IMR-90 (cell line): ENCODE data around the gene PLAC9. TPM values are rescaled to one million over a fixed set of nuclear protein-coding genes. Genes with fewer than 3 reads are reported as not detected.
A peak's percentile ranks its signal among the peaks of the same experiment; 100 is the strongest.

Experiments used
- ATAC-seq: fragments of 200-7000 bp; cut with Tn5 transposase; 2 replicates; pipeline ENCODE4 v1.9.1; 2020; ENCODE audit warnings: low read depth, mild to moderate bottlenecking, moderate library complexity
- BruUV-seq: library from RNA; stranded (reverse); fragments of 400-500 nt; replicated peaks from 2 replicates; lab custom pipeline; 2021; lab: Mats Ljungman, UMichigan
- CTCF ChIA-PET: fragments of 300-600 bp; formaldehyde crosslinking; extraction: SDS; loops from one replicate; lab custom pipeline; 2021; ENCODE audit warnings: antibody characterized with exemption; lab: Yijun Ruan, JAX
- POLR2A ChIA-PET: fragments of 300-600 bp; sonication (Branson Sonifier 250); formaldehyde crosslinking; loops from one replicate; lab custom pipeline; 2022; ENCODE audit warnings: antibody characterized with exemption; ENCODE audit not compliant: unreplicated experiment; lab: Charles Lee
- DNase-seq: peaks from one replicate; pipeline ENCODE4 v3.0.0; 2013
- H2AFZ ChIP-seq: replicated peaks from 2 replicates; pipeline ENCODE3; 2013; ENCODE audit warnings: low read length, mild to moderate bottlenecking; ENCODE audit not compliant: poor library complexity
- H2AK5ac ChIP-seq: 2 replicates; pipeline ENCODE4 v1.6.1; 2013; ENCODE audit warnings: low read depth, low read length, inconsistent platforms
- H2AK9ac ChIP-seq: replicated peaks from 2 replicates; pipeline ENCODE3; 2013; ENCODE audit warnings: mild to moderate bottlenecking, low read depth, low read length, moderate library complexity; ENCODE audit not compliant: poor library complexity
- H2BK120ac ChIP-seq: 2 replicates; pipeline ENCODE4 v1.6.1; 2013; ENCODE audit warnings: low read depth, low read length, inconsistent platforms
- H2BK15ac ChIP-seq: 3 replicates; pipeline ENCODE4 v1.6.1; 2013; ENCODE audit warnings: low read depth, low read length, inconsistent platforms
- H2BK20ac ChIP-seq: 2 replicates; pipeline ENCODE4 v1.6.1; 2013; ENCODE audit warnings: low read depth, mild to moderate bottlenecking, inconsistent platforms, low read length, moderate library complexity
- H2BK5ac ChIP-seq: 2 replicates; pipeline ENCODE4 v1.6.1; 2013; ENCODE audit warnings: mild to moderate bottlenecking, low read depth, low read length, inconsistent platforms; ENCODE audit not compliant: poor library complexity, severe bottlenecking
- H3K14ac ChIP-seq: replicated peaks from 2 replicates; pipeline ENCODE4 v1.6.1; 2013; ENCODE audit warnings: low read depth, low read length, inconsistent platforms
- H3K18ac ChIP-seq: 2 replicates; pipeline ENCODE4 v1.6.1; 2013; ENCODE audit warnings: low read depth, low read length, control low read depth
- H3K23ac ChIP-seq: 2 replicates; pipeline ENCODE4 v1.6.1; 2013; ENCODE audit warnings: low read depth, low read length, inconsistent platforms
- H3K27ac ChIP-seq: 2 replicates; pipeline ENCODE4 v1.5.1; 2013; ENCODE audit warnings: mild to moderate bottlenecking, control low read depth, low read length; ENCODE audit not compliant: insufficient read depth
- H3K27me3 ChIP-seq: 2 replicates; pipeline ENCODE4 v1.6.1; 2013; ENCODE audit warnings: low read length; ENCODE audit not compliant: control insufficient read depth, insufficient read depth
- H3K36me3 ChIP-seq: 2 replicates; pipeline ENCODE4 v1.6.1; 2013; ENCODE audit warnings: low read length, mixed read lengths; ENCODE audit not compliant: control insufficient read depth, insufficient read depth
- H3K4ac ChIP-seq: 2 replicates; pipeline ENCODE4 v1.6.1; 2013; ENCODE audit warnings: low read depth, low read length, inconsistent platforms
- H3K4me1 ChIP-seq: 2 replicates; pipeline ENCODE4 v1.6.1; 2013; ENCODE audit warnings: low read length, mixed read lengths; ENCODE audit not compliant: control insufficient read depth, insufficient read depth
- H3K4me2 ChIP-seq: 2 replicates; pipeline ENCODE4 v1.6.1; 2013; ENCODE audit warnings: low read depth, mild to moderate bottlenecking, control low read depth, low read length, moderate library complexity
- H3K4me3 ChIP-seq: 2 replicates; pipeline ENCODE4 v1.5.1; 2013; ENCODE audit warnings: low read depth, mild to moderate bottlenecking, control low read depth, low read length, moderate library complexity; ENCODE audit not compliant: insufficient read depth
- H3K56ac ChIP-seq: 2 replicates; pipeline ENCODE4 v1.6.1; 2013; ENCODE audit warnings: low read length, inconsistent platforms; ENCODE audit not compliant: insufficient read depth; ENCODE audit errors: extremely low read depth
- H3K79me1 ChIP-seq, 2 experiments: 2 replicates each; pipeline ENCODE4 v1.6.1; 2013; ENCODE audit warnings: low read length in 2 of 2, inconsistent platforms in 1 of 2, low read depth in 1 of 2
- H3K9ac ChIP-seq: 2 replicates; pipeline ENCODE4 v1.6.1; 2013; ENCODE audit warnings: low read depth, low read length, control low read depth
- H3K9me1 ChIP-seq: 2 replicates; pipeline ENCODE4 v1.6.1; 2013; ENCODE audit warnings: low read length, inconsistent platforms; ENCODE audit not compliant: insufficient read depth
- H3K9me3 ChIP-seq: 2 replicates; pipeline ENCODE4 v1.6.1; 2013; ENCODE audit warnings: low read length; ENCODE audit not compliant: control insufficient read depth, insufficient read depth
- H4K20me1 ChIP-seq: 2 replicates; pipeline ENCODE4 v1.6.1; 2013; ENCODE audit warnings: low read length, inconsistent platforms; ENCODE audit not compliant: insufficient read depth
- H4K5ac ChIP-seq: 2 replicates; pipeline ENCODE4 v1.6.1; 2013; ENCODE audit warnings: mild to moderate bottlenecking, low read depth, low read length, control low read depth
- H4K8ac ChIP-seq, 2 experiments: 2 replicates each; pipeline ENCODE4 v1.6.1; 2013; ENCODE audit warnings: low read depth in 2 of 2, low read length in 2 of 2, control low read depth in 1 of 2, inconsistent platforms in 1 of 2
- H4K91ac ChIP-seq: 2 replicates; pipeline ENCODE4 v1.6.1; 2013; ENCODE audit warnings: low read depth, low read length, inconsistent platforms; ENCODE audit not compliant: insufficient read depth
- BHLHE40 ChIP-seq: fragments of 150-350 bp; IDR thresholded peaks from 2 replicates; pipeline ENCODE4 v1.6.1; 2016; ENCODE audit warnings: mild to moderate bottlenecking, low read depth, low read length
- CEBPB ChIP-seq: IDR thresholded peaks from 2 replicates; pipeline ENCODE4 v1.6.1; 2012; ENCODE audit warnings: low read depth, low read length, improper control_type of control experiment
- CHD1 ChIP-seq: IDR thresholded peaks from 2 replicates; pipeline ENCODE4 v1.6.1; 2012; ENCODE audit warnings: low read depth, low read length, improper control_type of control experiment
- FOS ChIP-seq: fragments of 150-350 bp; IDR thresholded peaks from 2 replicates; pipeline ENCODE4 v1.6.1; 2016; ENCODE audit warnings: low read depth, low read length
- MAZ ChIP-seq: IDR thresholded peaks from 2 replicates; pipeline ENCODE4 v1.6.1; 2012; ENCODE audit warnings: low read depth, mild to moderate bottlenecking, low read length, improper control_type of control experiment, moderate library complexity, borderline replicate concordance
- MXI1 ChIP-seq: IDR thresholded peaks from 2 replicates; pipeline ENCODE4 v1.6.1; 2012; ENCODE audit warnings: low read depth, mild to moderate bottlenecking, low read length, moderate library complexity, borderline replicate concordance
- NFE2L2 ChIP-seq: fragments of 150-350 bp; IDR thresholded peaks from 2 replicates; pipeline ENCODE4 v1.6.1; 2016; ENCODE audit warnings: low read depth, mild to moderate bottlenecking, low read length
- POLR2A ChIP-seq: IDR thresholded peaks from 2 replicates; pipeline ENCODE4 v1.6.1; 2012; ENCODE audit warnings: mild to moderate bottlenecking, low read depth, low read length
- RAD21 ChIP-seq: IDR thresholded peaks from 2 replicates; pipeline ENCODE4 v1.6.1; 2012; ENCODE audit warnings: low read length, improper control_type of control experiment
- RCOR1 ChIP-seq: IDR thresholded peaks from 2 replicates; pipeline ENCODE4 v1.6.1; 2012; ENCODE audit warnings: mild to moderate bottlenecking, low read length, improper control_type of control experiment; ENCODE audit not compliant: insufficient replicate concordance
- RFX5 ChIP-seq: IDR thresholded peaks from 2 replicates; pipeline ENCODE4 v1.8.0; 2012; ENCODE audit warnings: low read depth, mild to moderate bottlenecking, low read length, moderate library complexity
- SMC3 ChIP-seq: fragments of 150-350 bp; IDR thresholded peaks from 2 replicates; pipeline ENCODE4 v1.6.1; 2016; ENCODE audit warnings: low read depth, mild to moderate bottlenecking, antibody characterized with exemption, low read length, moderate library complexity
- WGBS, 2 experiments: methylation state at CpG; one replicate each; pipeline versions ENCODE4 v1.1.5 to v1.1.7; 2013; ENCODE audit warnings: missing lambda C conversion rate in 2 of 2; ENCODE audit not compliant: insufficient read length in 1 of 2; ENCODE audit errors: extremely low coverage in 2 of 2; 5-methylcytosine and 5-hydroxymethylcytosine counted together
- dilution Hi-C: fragments of 300-500 bp; cut with HindIII; formaldehyde crosslinking; loops from one replicate; pipeline ENCODE4 v1.14.3; 2018; ENCODE audit warnings: low sequenced_read_pairs; ENCODE audit not compliant: unreplicated experiment
- in situ Hi-C: fragments of 300-500 bp; cut with MboI; formaldehyde crosslinking; loops from 3 replicates; pipeline ENCODE4 v1.14.3; 2019; ENCODE audit warnings: low sequenced_read_pairs, inconsistent platforms, mixed read lengths
- intact Hi-C: fragments of 100-400 bp; cut with micrococcal nuclease; formaldehyde crosslinking; loops from 2 replicates; pipeline ENCODE4 v1.10.0; 2022
- polyA plus RNA-seq, 3 experiments: library from polyadenylated mRNA; depleted of rRNA; stranded (reverse); fragments of >200 nt; gene quantifications; 2 replicates each; pipeline ENCODE4 v1.2.3, GENCODE V29; 2012; ENCODE audit warnings: low replicate concordance in 1 of 3
- total RNA-seq: library from RNA; depleted of rRNA; stranded (reverse); fragments of >200 nt; gene quantifications from 2 replicates; pipeline ENCODE4 v1.2.3, GENCODE V29; 2012
- TF ChIP-seq, protein P1 (sequence below): fragments of 150-350 bp; IDR thresholded peaks from 2 replicates; pipeline ENCODE4 v1.6.1; 2017; ENCODE audit warnings: mild to moderate bottlenecking, antibody characterized with exemption, low read length, low read depth
- TF ChIP-seq, protein P2 (sequence below): conservative IDR thresholded peaks from 2 replicates; pipeline ENCODE4 v1.5.1; 2012; ENCODE audit warnings: mild to moderate bottlenecking, low read depth, low read length, improper control_type of control experiment
- TF ChIP-seq, protein P3 (sequence below): fragments of 150-350 bp; IDR thresholded peaks from 2 replicates; pipeline ENCODE4 v1.6.1; 2016; ENCODE audit warnings: low read depth, mild to moderate bottlenecking, low read length, moderate library complexity, borderline replicate concordance

Gene PLAC9
- total and polyA plus RNA-seq, 2 of the 4 experiments (the other 2 are of a cell fraction): 1.6 to 12.2 TPM

DNA sequence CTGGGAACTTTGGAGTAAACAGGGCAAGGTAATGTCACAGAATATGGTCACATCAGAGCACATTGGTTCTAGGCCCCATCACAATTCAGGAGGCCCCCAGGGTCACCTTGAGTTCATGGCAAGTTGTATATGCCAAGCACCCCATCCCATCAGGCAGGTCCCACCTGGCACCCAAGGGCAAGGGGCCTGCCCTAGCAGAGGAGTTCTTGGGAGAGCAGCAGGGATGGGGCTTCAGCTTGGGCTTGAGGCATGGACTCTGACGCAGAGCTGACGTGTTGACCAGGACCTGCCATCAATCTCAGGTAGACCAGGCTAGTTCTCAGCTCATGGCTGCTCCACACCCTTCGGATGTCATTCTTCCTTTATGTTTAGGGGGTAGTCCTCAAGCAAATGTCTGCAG lies 20.9 kb downstream of the PLAC9 start:
- TF ChIP-seq CEBPB: no peak
- no peak for TF ChIP-seq BHLHE40
- no peak for TF ChIP-seq RAD21
- TF ChIP-seq, protein P1, sequence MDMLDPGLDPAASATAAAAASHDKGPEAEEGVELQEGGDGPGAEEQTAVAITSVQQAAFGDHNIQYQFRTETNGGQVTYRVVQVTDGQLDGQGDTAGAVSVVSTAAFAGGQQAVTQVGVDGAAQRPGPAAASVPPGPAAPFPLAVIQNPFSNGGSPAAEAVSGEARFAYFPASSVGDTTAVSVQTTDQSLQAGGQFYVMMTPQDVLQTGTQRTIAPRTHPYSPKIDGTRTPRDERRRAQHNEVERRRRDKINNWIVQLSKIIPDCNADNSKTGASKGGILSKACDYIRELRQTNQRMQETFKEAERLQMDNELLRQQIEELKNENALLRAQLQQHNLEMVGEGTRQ: no peak
- TF ChIP-seq RFX5: no peak
- TF ChIP-seq, protein P2, sequence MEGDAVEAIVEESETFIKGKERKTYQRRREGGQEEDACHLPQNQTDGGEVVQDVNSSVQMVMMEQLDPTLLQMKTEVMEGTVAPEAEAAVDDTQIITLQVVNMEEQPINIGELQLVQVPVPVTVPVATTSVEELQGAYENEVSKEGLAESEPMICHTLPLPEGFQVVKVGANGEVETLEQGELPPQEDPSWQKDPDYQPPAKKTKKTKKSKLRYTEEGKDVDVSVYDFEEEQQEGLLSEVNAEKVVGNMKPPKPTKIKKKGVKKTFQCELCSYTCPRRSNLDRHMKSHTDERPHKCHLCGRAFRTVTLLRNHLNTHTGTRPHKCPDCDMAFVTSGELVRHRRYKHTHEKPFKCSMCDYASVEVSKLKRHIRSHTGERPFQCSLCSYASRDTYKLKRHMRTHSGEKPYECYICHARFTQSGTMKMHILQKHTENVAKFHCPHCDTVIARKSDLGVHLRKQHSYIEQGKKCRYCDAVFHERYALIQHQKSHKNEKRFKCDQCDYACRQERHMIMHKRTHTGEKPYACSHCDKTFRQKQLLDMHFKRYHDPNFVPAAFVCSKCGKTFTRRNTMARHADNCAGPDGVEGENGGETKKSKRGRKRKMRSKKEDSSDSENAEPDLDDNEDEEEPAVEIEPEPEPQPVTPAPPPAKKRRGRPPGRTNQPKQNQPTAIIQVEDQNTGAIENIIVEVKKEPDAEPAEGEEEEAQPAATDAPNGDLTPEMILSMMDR: no peak
- no peak for TF ChIP-seq FOS
- no peak for TF ChIP-seq POLR2A
- TF ChIP-seq RCOR1: no peak
- no peak for TF ChIP-seq NFE2L2
- no peak for TF ChIP-seq MAZ
- TF ChIP-seq MXI1: no peak
- TF ChIP-seq CHD1: no peak
- no peak for TF ChIP-seq SMC3
- TF ChIP-seq, protein P3, sequence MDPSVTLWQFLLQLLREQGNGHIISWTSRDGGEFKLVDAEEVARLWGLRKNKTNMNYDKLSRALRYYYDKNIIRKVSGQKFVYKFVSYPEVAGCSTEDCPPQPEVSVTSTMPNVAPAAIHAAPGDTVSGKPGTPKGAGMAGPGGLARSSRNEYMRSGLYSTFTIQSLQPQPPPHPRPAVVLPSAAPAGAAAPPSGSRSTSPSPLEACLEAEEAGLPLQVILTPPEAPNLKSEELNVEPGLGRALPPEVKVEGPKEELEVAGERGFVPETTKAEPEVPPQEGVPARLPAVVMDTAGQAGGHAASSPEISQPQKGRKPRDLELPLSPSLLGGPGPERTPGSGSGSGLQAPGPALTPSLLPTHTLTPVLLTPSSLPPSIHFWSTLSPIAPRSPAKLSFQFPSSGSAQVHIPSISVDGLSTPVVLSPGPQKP: no peak
- peak overlapping the region; percentile 9; the same call in 1 of the 2 replicates for H3K18ac ChIP-seq
- H2BK120ac ChIP-seq: peak overlapping the region; percentile 41; the same call in 1 of the 2 replicates
- dilution Hi-C loops: no loop called here
- peak overlapping the region; percentile 42; the same call in 1 of the 2 replicates for H2AK5ac ChIP-seq
- in situ Hi-C loops: loop anchor here (10.0 to 25.0 kb wide), 2 partner anchors 51 to 309 kb away; partner anchors contain the start of genes ANXA11 and TSPAN14
- intact Hi-C loops: no loop called here
- H3K9me1 ChIP-seq: peaks cover 50% of the 10 kb centered on the region
- peak overlapping the region; percentile 57 for H3K4ac ChIP-seq
- peak overlapping the region; percentile 15 for H2AFZ ChIP-seq
- no peak overlapping the region for H4K91ac ChIP-seq
- WGBS, 2 experiments: no CpG with 5 or more reads among the region's 3 CpGs
- no peak overlapping the region for H3K9ac ChIP-seq
- peaks cover 34% of the 10 kb centered on the region for H3K4me1 ChIP-seq
- H2BK5ac ChIP-seq: no peak overlapping the region
- H3K36me3 ChIP-seq: peaks cover 50% of the 10 kb centered on the region
- H4K8ac ChIP-seq: peak overlapping the region in 1 of 2 experiments; percentile 53; a peak in 1 of 4 replicates
- H3K79me1 ChIP-seq: peaks cover 32 to 63% of the 10 kb centered on the region in 2 experiments
- H3K56ac ChIP-seq: no peak overlapping the region
- no peaks in the 10 kb centered on the region for H3K9me3 ChIP-seq
- no peak overlapping the region for H4K5ac ChIP-seq
- H3K4me2 ChIP-seq: no peak overlapping the region
- H3K4me3 ChIP-seq: no peak overlapping the region
- H3K23ac ChIP-seq: peak overlapping the region; percentile 19; the same call in 1 of the 2 replicates
- BruUV-seq: no TSS peak
- POLR2A ChIA-PET: no interaction called here
- H2BK20ac ChIP-seq: no peak overlapping the region
- H2AK9ac ChIP-seq: no peak overlapping the region
- no peaks in the 10 kb centered on the region for H3K27me3 ChIP-seq
- peaks cover 18% of the 10 kb centered on the region for H4K20me1 ChIP-seq
- H3K27ac ChIP-seq: no peak overlapping the region
- 0 out of 3 replicates have a peak overlapping the region, but pooled peaks have one; percentile 19 for H2BK15ac ChIP-seq
- DNase-seq (no peak), ATAC-seq (no peak)
- peak overlapping the region; percentile 46; the same call in 1 of the 2 replicates for H3K14ac ChIP-seq
- CTCF ChIA-PET: interaction anchor here (0.6 to 1.4 kb wide), 2 partner anchors 15 to 69 kb away, joined by 3 read pairs; no protein-coding TSS in a partner anchor
